ENCODE data around the gene COX19.

COX19 gene, protein sequence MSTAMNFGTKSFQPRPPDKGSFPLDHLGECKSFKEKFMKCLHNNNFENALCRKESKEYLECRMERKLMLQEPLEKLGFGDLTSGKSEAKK

DNA sequence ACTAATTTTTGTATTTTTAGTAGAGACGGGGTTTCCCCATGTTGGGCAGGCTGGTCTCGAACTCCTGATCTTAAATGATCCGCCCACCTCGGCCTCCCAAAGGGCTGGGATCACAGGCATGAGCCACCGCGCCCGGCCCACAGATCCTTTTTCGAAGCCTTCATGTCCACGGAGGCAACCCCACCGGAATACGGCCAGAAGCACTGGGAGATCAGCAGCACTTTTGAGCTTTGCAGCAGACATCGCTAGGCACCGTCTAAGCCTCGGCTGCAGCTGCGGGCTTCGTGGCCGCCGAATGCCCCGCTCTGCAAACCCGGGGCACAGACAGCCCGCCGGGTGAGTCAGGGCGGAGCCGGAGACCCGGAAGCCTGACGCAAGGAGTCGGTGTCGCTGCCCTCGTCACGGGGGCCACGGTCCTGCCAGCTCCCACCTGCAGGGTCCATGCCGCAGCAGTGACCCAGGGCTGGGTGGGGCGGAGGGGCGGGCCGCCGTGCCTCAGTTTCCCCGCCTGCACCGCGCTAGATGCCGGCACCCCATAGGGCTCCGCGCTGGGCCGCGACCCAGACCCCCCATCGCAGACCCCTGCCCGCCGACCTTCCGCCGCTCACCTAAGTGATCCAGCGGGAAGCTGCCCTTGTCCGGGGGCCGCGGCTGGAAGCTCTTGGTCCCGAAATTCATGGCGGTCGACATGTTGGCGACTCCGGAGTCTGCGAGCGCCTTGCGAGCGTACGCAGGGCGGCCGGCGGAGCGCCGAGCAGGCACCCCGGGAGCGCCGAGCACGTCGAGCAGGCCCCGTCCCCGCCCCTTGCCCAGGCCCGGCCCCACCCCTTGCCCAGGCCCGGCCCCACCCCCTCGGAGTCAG lies at the start of gene COX19:
Gene COX19 (minus strand): TSS at position 730 of the 862 bp plus-strand sequence. CDS start 40 bp downstream, at position 690.
- DNase-seq (ENCODE audit: low spot score) = peak; percentile 96

DNA sequence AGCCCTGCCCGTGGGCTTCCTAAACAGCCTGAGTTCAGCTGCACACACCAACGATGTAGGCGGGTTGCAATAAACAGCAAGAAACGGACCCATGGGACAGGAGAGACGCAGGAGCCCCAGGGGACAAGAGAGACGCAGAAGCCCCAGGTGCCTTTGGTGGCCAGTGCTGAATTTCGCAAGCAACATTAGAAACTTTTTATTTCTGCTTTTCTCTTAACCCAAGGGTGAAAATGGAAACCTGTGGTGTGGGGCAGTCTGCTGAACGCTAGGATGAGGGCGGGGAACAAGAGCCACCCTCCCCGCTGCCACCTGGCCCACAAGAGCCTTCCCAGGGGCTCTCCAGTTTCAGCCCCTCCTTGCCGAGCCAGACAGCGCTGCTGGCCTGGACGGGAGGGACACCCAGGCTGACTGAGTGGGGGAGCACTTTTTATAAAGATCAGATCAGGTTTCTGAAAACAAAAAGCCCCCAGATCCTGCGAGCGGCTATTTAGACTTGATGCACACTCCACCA lies 49.0 kb upstream of the COX19 start:
- no peak for DNase-seq (ENCODE audit: low spot score)

DNA sequence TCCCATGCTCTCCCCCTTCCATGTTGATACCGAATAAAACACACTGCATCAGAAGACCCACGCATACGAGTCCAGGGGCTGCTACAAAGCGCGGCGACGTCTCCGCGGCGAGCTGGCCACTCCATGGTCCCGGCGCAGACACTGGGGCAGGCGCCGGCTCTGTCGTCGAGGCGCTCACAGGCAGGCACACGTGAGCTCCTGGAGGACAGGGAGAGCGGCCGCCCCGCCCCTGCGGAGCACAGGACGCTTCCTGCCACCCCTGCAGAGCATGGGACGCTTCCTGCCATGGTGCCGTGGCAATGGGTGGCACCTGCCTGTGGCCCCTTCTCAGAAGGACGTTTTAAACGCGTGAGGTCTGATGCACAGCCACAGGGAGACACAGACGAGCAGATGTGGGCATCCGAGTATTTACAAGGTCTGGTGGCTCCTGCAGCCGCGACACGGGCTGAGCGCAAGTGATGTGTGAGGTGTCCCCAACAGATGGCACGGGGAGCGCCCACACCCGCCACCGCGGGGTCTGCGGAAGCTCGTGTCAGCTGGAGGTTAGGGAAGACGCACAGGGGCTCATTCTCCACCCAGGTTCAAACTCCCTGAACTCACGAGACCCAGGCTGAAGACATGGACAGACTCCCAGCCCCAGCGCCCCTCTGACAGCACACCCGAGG lies 47.6 kb upstream of the COX19 start:
- no peak for DNase-seq (ENCODE audit: low spot score)

DNA sequence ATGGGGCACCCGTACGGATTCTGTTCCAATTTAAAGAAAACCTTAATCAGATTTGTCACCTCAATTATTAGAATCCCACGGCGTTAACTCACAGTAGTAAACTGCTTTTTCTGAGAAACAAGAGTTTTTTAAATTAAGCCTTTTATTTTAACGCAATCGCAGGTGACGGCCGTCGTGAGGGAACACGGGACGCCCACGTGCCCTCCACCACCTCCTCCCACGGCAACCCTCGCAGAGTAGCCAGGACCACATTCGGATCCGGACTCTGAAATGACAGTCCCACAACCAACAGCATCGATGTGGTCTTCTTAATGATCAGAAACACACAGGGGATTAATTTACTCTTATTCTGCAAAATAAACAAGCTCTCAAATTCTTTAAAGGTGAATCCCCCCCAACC lies 47.0 kb upstream of the COX19 start:
- no peak for DNase-seq (ENCODE audit: low spot score)

DNA sequence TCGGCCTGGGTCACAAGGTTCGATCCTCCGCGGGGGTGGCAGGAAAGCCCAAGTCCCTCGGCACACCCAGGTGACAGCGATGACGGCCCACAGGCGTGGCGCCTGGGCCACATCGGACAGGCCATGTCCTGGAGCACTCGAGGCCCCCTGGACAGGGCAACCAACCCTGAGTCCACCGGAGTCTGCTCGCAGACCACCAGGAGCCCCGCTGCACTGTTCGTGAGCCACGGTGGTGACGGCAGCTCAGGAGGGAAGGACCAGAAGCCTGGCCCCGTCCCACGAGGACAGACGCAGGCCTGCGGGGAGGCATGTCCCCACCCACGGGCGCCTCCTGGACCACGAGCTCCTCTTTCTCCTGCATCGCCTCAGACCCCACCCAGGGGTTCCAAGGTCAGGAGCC lies 46.6 kb upstream of the COX19 start:
- no peak for DNase-seq (ENCODE audit: low spot score)

DNA sequence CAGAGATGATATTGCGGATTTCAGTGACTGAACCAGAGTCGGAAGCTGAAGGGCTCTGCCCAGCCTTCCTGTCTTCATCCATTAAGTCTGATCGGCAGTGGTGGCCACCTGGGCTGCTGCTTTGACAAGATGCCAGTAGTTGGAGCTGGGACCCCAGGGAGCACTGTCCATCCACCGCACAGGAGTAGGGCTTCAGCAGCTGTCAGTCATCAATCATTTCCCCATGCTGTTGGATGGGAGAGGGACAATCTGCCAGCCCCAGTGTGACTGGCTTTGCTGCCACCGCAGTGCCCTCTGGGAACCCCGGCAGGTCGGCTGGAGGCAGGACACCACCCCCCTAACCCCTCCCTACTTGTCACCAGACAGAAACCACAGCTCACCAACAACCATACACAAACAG lies 46.0 kb upstream of the COX19 start:
- no peak for DNase-seq (ENCODE audit: low spot score)

DNA sequence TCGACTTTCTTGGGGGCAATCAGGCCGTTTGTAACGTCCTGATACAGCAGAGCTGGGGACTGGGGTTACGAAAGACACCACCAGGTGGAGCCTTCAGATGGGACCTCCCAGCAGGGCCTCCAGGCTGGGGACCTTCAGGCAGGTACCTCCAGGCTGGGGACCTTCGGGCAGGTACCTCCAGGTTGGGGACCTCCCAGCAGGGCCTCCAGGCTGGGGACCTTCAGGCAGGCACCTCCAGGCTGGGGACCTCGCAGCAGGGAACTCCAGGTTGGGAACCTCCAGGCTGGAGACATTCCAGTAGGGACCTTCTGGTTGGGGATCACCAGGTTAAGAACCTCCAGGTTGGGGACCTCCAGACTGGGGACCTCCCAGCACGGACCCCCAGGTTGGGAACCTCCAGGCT lies 45.5 kb upstream of the COX19 start:
- DNase-seq (ENCODE audit: low spot score) = no peak

DNA sequence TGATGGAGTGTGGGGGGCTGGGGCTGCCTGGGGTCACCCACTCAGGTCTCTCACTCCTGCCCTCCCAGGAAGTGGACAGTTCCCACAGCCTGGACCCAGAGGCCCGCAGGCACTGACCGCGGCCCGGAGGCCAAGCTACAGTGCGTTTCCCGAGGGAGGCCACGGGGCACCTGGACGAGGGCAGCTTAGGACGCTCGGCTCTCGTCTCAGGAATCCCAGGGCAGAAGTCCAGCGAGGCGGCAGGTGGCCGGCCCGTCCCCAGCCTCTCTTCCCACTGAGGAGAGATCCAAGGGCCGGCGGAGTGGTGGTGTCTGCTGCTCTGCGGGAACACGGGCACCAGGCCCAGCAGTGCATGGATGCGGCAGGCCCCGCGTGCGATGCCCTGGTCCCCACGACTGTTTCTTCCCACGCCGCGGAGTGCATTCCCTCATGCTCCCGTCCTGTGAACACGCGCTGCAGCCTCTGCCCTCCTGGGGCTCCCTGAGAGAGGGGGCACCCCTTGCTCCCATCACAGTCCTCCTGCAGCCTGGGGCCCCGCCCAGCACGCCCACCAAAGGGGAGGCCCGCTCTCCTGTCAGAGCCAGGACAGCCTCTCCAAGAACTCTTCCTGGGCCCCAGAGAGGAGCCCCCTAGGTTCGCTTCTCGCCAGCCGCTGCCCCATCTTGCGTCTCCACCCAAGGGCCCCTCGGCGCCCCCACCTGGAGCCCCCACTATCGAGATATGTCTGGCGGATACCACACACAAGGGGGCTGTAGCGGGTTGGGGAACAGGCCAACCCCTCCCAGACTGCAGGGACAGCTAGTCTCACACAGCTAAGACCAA lies 44.7 kb upstream of the COX19 start:
- no peak for DNase-seq (ENCODE audit: low spot score)

DNA sequence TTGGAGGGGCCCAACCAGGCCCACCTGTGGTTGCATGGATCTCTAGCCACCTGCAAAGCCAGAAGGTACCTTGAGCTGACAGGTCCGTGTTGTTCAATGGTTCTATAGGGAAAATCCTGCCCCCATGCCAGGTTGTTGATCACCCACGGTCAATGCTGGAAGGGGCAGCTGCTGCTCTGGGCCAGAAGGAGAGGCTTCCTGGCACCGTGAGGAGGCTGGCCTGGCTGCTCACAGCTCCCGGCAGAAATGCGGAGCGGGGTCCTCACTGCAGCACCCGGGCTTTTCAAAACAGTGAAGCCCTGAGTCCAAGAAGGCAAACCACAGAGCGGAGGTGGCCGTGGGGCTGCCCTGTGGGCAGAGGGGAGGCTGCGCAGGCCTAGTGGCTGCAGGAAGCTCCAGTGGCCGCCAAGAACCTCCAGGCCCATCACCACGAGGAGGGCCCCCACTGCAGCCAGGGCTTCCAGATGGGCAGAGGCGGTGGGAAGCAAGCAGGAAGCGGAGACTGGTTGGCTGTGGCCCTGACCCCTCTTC lies 44.0 kb upstream of the COX19 start:
- DNase-seq (ENCODE audit: low spot score) = no peak

DNA sequence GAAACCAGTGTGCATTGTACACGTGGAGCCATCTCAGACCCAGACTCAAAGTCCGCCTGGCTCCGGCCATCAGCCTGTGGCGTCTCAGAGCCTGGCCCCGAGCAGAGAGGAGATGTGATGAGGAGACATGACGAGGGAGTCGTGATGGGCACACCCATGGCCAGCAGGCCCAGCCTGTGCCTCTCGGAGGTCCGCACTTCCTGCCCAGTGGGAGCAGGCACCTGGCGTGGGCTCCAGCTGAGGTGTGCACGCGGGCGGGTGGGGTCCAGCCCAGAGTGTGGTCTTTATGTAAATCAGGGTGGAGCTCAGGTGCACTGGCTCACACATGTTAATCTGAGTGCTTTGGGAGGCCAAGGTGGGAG lies 43.0 kb upstream of the COX19 start:
- no peak for DNase-seq (ENCODE audit: low spot score)

DNA sequence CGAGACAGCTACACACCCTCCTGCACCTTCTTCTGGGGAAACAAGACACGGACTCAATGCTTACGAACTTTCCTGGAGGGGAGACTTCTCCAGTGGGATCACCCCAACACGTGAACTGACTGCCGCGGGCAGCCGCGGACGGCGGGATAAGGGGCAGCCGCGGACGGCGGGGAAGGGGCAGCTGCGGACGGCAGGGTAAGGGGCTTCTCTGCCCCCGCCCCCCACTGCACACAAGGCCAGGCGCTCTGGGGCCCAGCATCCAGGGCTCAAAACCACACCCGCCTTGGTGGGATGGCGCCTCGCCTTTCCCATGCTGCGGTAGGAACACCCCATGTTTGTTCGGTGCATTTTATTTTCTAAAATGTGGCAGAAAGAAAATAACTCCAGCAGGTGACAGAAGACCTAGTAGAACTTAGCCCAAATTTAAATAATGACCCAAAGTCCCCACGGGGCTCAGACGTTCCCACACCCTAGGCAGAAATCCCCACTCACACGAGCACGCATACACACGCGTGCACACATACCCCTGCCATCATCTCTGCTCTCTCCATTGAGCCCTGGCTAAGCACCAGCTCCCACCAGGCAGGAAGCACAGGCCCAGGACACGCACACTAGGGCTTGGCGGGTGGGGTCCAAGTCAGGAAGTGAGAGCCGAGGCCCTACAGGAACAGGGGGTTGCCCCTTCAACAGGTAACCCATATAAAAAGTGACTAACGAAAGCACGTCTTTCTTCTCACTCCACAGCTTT lies 42.4 kb upstream of the COX19 start:
- no peak for DNase-seq (ENCODE audit: low spot score)

DNA sequence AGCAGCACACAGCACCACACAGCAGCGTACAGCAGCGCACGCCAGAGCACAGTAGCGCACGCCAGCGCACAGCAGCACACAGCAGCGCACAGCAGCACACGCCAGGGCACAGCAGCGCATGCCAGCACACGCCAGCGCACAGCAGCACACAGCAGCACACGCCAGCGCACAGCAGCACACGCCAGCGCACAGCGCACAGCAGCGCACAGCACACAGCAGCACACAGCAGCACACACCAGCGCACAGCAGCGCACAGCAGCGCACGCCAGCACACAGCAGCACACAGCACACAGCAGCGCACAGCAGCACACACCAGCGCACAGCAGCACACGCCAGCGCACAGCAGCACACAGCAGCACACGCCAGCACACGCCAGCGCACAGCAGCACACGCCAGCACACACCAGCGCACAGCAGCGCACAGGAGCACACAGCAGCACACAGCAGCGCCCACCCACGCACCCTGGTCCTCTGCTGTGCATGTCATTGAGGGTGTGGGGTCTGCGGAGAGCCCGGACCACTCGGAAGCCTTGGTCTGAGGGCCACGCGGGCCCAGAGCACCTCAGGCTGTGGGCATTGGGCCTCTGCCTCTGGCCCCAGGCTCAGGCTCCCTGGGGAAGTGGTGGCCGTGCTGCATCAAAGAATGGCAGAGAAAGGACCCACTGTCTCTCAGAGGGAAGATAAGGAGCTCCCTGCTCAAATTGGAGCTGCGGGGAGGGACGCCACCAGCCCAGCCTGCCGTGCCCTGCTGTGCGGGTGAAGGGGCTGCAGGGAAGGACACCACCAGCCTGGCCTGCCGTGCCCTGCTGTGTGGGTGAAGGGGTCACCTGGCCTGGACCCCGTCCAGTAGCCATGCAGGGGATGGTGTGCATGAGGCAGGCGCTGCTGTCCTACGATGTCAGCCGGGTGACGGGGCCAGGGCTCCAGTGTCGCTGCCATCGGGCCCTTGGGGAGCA lies 41.5 kb upstream of the COX19 start:
- DNase-seq (ENCODE audit: low spot score) = no peak

DNA sequence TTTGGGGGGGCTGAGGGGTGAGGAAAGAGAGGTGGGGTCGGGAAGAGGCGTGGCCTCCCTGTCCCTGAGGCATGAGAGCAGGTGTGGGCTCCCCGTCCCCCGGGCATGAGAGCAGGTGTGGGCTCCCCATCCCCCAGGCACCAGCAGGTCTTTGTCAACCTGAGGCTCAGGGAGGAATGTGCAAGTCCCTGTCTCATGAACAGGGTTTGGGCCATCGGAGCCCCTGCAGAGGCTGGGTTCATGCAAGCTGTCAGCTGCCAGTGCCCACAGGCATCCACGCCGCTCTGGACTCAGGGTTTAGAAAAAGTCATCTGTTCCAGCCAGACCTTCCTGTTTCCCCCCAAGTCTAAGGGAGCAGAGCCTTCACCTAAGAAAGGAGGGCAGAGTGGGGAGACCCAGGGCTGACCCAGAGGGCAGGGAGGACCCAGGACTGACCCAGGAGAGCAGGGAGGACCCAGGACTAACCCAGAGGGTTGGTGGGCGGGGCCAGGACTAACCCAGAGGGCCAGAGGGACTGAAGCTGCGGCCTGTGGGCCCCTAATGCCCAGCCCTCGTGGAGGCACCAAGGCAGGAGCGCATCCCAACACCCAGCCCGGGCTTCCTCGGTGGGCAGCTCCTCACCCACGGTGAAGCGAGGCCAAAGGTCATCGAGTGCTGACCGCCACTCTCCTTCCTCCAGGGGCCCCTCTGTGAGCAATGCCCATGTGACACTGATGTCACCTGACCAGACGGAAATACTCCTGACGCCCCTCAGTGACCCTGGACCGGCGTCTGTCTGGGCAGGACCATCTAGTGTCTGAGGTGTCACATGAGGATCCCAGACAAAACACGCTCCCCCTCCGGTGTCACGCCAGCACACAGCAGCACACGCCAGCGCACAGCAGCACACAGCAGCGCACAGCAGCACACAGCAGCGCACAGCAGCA lies 40.1 kb upstream of the COX19 start:
- no peak for DNase-seq (ENCODE audit: low spot score)

DNA sequence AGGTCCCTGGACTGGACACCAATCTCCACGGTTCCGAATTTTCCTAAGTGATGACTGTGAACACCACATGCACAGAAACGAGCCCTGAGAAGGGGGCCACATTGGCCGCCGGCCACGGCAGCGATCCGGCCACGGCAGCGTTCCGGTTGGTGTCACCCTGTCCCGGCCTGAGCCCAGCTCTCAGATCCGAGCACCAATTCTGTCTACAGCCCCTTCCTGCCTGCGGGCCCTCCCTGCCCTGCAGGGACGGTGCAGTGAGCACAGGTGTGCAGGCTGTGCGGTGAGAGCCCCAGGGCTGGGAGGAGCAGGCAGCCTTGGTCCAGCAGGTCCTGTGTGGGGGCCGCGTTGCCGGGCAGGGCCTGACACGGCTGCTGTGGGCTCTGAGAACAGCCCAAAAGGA lies 39.3 kb upstream of the COX19 start:
- no peak for DNase-seq (ENCODE audit: low spot score)

DNA sequence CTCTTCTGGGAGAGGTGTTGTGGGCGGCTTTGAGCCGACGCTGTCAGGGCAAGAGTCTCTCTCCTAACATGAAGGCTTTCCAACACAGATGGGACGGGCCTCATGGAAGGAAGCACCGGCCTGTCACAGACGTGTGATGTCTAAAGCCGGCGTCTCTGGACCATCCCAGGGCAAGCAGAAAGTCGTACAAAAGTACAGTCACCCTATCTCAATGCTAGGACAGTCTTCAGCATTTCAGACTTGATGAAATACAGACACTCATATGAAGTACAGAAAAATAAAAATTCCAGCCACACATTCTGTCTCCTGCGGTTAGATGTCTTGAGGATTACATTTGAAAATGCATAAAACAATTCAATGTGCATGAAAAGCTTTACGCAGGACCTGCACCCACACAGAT lies 38.2 kb upstream of the COX19 start:
- DNase-seq (ENCODE audit: low spot score) = no peak

DNA sequence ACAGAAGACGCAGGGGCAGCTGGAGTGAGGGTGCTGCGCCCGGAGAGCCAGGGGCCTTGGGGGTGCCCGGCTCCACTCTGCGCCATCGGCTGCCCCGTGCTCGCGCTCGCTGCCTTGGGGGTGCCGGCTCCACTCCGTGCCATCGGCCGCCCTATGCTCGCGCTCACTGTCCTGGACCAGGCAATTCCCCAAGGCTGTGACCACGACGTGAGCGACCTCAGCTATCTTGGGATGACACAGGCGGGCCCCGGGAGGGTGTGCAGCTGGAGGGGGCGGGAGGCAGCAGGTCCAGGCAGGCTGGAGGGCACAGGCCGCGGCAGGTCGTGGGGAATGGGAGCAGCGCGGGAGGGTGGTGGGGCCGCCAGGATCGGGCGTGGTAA lies 37.4 kb upstream of the COX19 start:
- no peak for DNase-seq (ENCODE audit: low spot score)

DNA sequence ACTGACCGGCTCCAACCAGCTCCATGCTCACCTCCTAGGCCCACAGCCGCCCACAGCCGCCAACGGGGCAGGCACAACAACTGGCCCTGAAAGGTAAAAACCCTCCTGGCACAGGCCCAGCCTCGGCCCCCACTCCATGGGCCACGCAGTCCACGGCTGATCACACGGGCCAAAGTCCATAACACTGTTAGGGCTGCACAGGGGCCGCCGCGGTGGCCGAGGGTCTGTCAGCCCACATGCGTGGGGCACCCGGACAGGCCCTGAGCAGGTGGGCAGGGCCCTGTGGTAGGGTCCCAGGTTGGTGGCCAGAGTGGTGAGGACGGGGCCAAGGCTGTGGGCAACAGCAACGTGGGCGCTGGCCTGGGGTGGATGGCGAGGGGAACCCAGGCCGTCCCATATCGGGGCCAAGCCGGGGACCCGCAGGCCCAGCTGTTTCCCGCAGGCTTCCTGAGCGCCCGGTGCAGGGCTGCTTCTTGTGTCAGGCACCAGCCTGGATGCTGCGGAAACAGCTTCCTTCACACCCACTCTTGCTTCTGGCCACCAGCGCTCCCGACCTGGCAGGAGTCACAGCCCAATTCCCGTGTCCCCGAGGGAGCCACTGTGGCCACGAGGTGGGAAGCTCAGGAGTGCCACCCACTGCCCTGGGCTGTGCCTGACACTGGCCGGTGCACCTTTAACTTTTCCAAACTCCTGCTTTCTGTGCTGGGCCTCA lies 36.8 kb upstream of the COX19 start:
- no peak for DNase-seq (ENCODE audit: low spot score)

DNA sequence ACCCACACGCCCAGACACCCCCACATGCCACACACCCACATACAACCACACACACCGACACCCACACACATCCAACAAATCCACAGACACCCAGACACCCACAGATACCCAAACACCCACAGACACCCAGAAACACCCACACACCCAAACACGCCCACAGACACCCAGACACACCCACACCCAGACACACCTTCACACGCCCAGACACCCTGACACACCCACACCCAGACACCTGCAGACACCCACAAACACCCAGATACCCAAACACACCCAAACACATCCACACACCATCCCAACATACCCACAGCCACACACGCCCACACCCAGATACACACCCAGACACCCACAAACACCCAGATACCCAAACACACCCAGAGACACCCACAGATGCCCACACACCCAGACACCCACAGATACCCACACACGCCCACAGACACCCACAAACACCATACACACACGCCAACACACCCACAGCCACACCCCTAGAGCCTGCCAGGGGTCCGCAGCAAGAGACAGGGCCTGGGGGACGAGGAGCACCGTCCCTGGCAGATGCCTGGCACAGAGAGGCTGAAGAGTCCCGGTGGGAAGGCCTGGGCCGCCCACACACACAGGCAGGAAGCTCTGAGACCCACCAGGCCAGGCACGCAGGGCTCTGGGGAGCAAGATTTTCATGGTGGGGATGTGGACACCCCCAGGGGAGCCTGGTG lies 36.1 kb upstream of the COX19 start:
- no peak for DNase-seq (ENCODE audit: low spot score)

Data from left forelimb (tissue), 1 donor.